ENCODE results near the gene LSS. TPM values are rescaled to one million over a fixed set of nuclear protein-coding genes. Genes with fewer than 3 reads are reported as not detected.

LSS gene
- total RNA-seq, 1 donor from 2014 or later, result 52.0 TPM

DNA sequence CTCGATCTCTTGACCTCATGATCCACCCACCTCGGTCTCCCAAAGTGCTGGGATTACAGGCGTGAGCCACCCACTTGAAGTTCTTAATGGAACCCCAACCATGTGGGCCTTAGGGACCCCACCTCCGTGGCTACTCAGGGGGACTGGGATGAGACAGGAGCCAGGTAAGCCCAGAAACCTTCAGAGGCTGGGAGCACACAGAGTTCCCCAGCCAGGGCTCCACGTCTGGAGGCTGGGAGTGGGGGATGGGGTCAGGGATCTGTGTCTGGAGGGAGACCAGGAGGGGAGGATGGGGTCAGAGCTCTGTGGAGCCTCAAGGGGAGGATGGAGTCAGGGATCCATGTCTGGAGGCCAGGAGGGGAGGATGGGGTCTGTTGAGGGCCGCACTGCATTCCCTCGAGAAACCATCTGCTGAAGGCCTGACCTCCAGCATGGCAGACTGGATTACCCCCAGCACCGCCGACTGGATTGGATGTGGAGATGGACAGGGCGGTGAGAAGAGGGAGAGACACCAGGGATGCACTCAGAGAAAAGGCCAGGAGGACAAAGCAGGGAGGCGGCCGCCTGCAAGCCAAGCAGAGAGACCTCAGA, 71.1 kb downstream of the LSS start:
- H3K36me3 ChIP-seq, result peaks cover 11% of the 10 kb centered on the region
- H3K27ac ChIP-seq (replicated peaks), result no peak overlapping the region
- intact Hi-C loops (cut with micrococcal nuclease), result no loop called here
- no peaks in the 10 kb centered on the region for H3K9me3 ChIP-seq (replicated peaks)
- H3K4me1 ChIP-seq, result peaks cover 14% of the 10 kb centered on the region
- TF ChIP-seq, protein P1, sequence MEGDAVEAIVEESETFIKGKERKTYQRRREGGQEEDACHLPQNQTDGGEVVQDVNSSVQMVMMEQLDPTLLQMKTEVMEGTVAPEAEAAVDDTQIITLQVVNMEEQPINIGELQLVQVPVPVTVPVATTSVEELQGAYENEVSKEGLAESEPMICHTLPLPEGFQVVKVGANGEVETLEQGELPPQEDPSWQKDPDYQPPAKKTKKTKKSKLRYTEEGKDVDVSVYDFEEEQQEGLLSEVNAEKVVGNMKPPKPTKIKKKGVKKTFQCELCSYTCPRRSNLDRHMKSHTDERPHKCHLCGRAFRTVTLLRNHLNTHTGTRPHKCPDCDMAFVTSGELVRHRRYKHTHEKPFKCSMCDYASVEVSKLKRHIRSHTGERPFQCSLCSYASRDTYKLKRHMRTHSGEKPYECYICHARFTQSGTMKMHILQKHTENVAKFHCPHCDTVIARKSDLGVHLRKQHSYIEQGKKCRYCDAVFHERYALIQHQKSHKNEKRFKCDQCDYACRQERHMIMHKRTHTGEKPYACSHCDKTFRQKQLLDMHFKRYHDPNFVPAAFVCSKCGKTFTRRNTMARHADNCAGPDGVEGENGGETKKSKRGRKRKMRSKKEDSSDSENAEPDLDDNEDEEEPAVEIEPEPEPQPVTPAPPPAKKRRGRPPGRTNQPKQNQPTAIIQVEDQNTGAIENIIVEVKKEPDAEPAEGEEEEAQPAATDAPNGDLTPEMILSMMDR (IDR thresholded peaks at IDR 0.05; ENCODE audit: borderline replicate concordance), result no peak
- no peak for DNase-seq
- no peaks in the 10 kb centered on the region for H3K27me3 ChIP-seq (ENCODE audit: low read depth)
- H3K4me3 ChIP-seq, result no peak overlapping the region

DNA sequence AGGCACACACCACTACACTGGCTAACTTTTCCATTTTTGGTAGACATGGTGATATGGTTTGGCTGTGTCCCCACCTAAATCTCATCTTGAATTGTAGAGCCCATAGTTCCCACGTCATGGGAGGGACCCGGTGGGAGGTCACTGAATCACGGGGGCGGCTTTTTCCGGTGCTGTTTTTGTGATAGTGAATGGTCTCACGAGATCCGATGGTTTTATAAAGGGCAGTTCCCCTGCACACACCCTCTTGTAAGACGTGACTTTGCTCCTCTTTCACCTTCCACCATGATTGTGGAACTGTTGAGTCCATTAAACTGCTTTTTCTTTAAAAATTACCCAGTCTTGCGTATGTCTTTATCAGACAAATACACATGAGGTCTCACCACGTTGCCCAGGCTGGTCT, 71.9 kb downstream of the LSS start:
- H3K9me3 ChIP-seq (replicated peaks), result no peaks in the 10 kb centered on the region
- TF ChIP-seq, protein P1 (IDR thresholded peaks at IDR 0.05; ENCODE audit: borderline replicate concordance), result no peak
- H3K27ac ChIP-seq (replicated peaks), result no peak overlapping the region
- DNase-seq, result no peak
- no peaks in the 10 kb centered on the region for H3K27me3 ChIP-seq (ENCODE audit: low read depth)
- peaks cover 7% of the 10 kb centered on the region for H3K36me3 ChIP-seq
- intact Hi-C loops (cut with micrococcal nuclease), result no loop called here
- H3K4me1 ChIP-seq, result peaks cover 16% of the 10 kb centered on the region
- H3K4me3 ChIP-seq, result no peak overlapping the region

DNA sequence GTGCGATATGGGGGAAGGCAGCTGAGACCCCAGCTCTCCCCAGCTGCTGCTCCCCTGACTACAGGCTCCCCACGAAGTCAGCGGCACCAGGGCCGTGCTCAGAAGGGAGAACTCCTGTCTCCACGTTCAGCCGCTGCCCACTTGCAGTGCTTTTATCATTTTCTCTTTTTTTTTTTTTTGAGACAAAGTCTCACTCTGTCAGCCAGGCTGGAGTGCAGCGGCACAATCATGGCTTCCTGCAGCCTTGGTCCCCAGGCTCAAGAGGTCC, 72.3 kb downstream of the LSS start:
- TF ChIP-seq, protein P1 (IDR thresholded peaks at IDR 0.05; ENCODE audit: borderline replicate concordance), result no peak
- intact Hi-C loops (cut with micrococcal nuclease), result no loop called here
- H3K27ac ChIP-seq (replicated peaks), result no peak overlapping the region
- DNase-seq, result no peak
- peaks cover 4% of the 10 kb centered on the region for H3K36me3 ChIP-seq
- H3K9me3 ChIP-seq (replicated peaks), result no peaks in the 10 kb centered on the region
- H3K4me3 ChIP-seq, result no peak overlapping the region
- H3K27me3 ChIP-seq (ENCODE audit: low read depth), result no peaks in the 10 kb centered on the region
- H3K4me1 ChIP-seq, result peaks cover 16% of the 10 kb centered on the region

DNA sequence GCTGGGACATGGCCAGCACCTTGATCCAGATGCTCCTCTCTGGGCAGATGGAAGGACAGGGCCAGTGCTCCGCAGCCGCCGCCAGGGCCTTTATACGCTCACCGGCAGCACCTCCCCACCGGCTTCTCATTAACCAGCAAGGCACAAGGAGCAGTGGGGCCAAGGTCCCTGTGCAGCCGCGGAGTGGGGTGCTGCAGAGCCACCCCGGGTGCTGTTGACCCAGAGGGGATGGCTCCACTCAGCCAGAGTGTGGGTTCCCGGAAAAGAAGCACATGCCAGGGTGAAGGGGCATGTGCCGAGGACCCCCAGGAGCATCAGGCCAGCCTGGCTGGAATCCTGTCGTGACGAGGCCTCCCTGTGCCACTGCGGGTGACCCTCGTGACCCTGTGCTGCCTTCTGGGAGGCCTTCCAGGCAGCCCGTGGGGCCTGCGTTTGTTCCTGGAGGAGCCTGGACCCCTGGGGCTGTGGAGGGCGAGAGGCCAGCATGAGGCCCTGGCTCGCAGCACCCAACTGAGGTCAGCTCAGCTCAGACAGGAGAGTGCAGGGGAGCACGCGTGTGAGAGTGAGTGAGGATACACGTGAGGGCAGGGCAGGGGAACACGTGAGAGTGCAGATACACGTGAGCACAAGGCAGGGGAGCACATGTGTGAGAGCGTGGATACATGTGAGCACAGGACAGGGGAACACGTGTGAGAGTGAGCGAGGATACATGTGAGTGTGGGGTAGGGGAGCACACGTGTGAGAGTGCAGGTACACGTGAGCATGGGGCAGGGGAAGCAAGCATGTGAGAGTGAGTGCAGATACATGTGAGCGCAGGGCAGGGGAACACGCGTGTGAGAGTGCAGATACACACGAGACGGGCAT, 72.8 kb downstream of the LSS start, which contains the start of gene FTCD:
TSS of gene FTCD (minus strand) at position 66 of the 864 bp plus-strand sequence. CDS start at position 10, 56 bp downstream.
- intact Hi-C loops (cut with micrococcal nuclease), result no loop called here
- TF ChIP-seq, protein P1 (IDR thresholded peaks at IDR 0.05; ENCODE audit: borderline replicate concordance), result no peak
- Histone ChIP-seq H3K36me3 (no peaks in the 10 kb centered on the region), H3K27ac (replicated peaks) (no peak within 1 kb of the TSS), H3K4me1 (peaks cover 16% of the 10 kb centered on the region), H3K9me3 (replicated peaks) (no peaks in the 10 kb centered on the region), H3K4me3 (no peak within 1 kb of the TSS), H3K27me3 (ENCODE audit: low read depth) (no peaks in the 10 kb centered on the region)
- no peak for DNase-seq

DNA sequence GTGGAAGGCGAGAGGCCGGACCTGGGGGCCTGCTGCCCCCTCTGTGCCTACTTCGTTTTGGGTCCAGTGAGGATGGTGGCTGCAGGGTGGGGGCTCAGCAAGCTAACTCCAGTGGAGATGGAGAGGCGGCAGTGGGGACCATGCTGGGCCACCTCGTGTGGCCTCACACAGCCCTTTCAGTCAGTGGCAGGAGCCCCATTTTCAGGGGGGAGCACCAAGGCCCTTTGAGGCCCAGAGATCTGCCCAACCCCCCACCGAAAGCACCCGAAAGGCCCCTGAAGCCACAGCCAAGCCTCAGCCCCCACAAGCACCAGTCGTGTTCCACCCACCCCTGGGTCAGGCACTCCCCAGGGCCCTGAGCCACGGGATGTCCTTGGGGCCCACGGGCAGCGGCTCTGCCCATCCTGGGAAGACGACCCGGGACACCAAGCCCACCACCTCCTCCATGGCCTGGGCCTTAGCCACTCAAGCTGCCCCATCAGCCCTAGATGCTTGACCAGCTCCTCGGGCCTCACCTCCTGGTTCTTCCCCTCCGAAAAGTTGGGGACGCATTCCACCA, 73.5 kb downstream of the LSS start:
- no peak overlapping the region for H3K4me3 ChIP-seq
- H3K4me1 ChIP-seq, result peaks cover 16% of the 10 kb centered on the region
- TF ChIP-seq, protein P1 (IDR thresholded peaks at IDR 0.05; ENCODE audit: borderline replicate concordance), result no peak
- no peak overlapping the region for H3K27ac ChIP-seq (replicated peaks)
- no peaks in the 10 kb centered on the region for H3K27me3 ChIP-seq (ENCODE audit: low read depth)
- H3K9me3 ChIP-seq (replicated peaks), result no peaks in the 10 kb centered on the region
- DNase-seq, result no peak
- intact Hi-C loops (cut with micrococcal nuclease), result no loop called here
- H3K36me3 ChIP-seq, result no peaks in the 10 kb centered on the region
